HG02938 (cell line): ENCODE measurements around the gene CNTN5.

Source experiments
- ATAC-seq: cut with Tn5 transposase; IDR thresholded peaks from one replicate; pipeline ENCODE4 v1.9.1; 2021; ENCODE audit warnings: mild to moderate bottlenecking, moderate library complexity; ENCODE audit not compliant: unreplicated experiment

Gene CNTN5

DNA sequence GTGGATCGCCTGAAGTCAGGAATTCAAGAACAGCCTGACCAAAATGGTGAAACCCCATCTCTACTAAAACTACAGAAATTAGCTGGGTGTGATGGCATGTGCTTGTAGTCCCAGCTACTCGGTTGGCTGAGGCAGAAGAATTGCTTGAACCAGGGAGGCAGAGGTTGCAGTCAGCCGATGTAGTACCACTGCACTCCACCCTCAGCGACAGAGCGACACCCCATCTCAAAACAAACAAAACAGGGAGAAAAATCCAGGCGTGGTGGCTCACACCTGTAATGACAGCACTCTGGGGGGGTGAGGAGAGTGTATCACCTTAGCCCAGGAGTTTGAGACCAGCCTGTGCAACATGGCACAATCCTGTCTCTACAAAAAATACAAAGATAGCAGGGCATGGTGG, 864.0 kb downstream of the CNTN5 start:
- no peak for ATAC-seq

DNA sequence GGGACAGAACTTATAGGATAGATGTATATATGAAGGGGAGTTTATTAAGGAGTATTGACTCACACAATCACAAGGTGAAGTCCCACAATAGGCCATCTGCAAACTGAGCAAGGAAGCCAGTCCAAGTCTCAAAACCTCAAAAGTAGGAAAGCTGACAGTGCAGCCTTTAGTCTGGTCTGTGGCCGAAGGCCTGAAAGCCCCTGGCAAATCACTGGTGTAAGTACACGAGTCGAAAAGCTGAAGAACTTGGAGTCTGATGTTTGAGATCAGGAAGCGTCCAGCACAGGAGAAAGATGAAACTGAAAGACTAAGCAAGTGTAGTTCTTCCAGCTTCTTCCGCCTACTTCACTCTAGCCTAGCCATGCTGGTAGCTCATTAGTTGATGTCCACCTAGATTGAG, 866.7 kb downstream of the CNTN5 start:
- ATAC-seq = no peak

DNA sequence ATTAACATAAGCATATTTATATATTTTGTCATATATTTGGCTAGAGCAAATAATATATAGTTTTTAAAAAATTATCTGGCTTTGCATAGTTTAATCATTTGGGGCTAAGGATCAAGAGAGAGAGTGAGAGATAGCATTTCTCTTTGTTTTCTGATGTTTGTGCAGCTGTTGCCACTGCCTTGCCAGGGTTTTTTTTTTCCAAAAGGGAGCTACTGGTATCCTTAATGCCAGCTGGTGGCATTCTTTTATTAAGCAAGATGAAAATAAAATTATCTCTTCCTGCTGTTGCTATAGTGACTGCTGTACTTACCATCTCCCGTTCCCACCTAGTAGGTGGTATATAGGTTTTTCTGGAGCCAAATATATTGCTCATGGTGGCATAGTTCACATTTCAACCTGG, 873.1 kb downstream of the CNTN5 start:
- no peak for ATAC-seq

DNA sequence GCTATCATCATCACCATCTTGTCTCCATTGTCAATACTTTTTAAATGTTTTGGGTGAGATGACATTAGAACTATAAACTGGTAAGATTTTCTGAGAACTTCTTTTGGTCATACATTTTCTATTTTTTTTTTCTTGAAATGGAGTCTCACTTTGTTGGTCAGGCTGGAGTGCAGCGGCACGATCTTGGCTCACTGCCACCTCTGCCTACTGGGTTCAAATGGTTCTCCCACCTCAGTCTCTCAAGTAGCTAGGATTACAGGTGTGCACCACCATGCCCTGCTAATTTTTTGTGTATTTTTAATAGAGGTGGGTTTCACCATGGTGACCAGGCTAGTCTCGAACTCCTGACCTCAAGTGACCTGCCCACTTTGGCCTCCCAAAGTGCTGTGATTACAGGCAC, 880.4 kb downstream of the CNTN5 start:
- ATAC-seq = no peak

DNA sequence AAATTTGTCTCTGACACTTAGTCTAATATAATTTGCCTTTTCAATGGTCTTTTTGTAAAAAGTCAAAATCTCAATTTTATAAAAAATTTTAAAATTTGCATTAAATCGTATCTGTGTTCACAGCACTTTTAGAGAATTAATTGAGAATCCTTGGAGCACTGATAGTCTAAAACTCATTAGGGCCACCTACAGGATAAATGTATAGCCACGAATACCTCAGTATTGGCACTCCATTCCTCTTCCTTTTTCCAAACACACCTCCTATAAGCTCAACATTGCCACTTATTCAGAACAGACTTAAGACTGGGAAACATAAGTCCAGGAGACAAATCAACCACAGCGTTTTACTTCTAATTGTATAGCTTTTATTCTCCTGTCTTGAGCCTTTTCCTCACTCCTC, 890.4 kb downstream of the CNTN5 start:
- no peak for ATAC-seq

DNA sequence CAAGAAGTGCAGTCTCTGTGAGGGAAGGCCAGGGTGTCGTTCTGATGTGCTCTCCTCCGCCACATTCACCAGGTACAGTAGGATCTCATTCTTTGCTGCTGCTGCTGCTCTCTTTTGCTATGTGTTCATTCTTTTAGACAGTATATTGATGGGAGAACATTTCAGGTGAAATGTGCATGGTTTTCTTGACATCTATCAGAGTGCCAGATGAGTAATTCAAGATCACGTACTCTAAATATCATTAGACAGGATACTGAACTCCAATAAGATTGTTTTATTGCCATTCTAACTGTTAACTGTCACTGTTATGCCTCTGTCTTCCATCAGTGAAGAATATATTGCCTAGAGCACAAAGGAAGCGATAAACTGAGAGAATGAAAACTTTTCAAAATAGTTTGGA, 895.3 kb downstream of the CNTN5 start:
- ATAC-seq = no peak

DNA sequence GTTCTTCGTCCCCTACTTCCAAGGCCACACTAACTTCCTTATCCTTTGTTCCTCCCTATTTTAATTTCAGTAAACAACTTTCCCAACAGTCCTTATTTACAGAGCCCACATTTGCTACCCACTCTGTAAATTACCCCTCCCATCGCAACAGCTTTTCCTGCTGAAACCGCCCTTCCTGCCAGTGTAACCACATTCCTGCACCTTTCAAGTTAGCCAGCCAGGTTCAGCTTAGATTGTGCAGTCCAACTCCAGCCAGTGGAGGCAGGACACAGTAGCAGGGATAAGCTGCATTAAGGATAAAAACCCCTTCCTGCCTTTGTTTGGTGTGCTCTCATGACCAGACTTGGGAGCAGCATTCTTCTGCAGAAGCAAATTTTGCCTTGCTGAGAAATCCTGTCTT, 898.0 kb downstream of the CNTN5 start:
- ATAC-seq = no peak

DNA sequence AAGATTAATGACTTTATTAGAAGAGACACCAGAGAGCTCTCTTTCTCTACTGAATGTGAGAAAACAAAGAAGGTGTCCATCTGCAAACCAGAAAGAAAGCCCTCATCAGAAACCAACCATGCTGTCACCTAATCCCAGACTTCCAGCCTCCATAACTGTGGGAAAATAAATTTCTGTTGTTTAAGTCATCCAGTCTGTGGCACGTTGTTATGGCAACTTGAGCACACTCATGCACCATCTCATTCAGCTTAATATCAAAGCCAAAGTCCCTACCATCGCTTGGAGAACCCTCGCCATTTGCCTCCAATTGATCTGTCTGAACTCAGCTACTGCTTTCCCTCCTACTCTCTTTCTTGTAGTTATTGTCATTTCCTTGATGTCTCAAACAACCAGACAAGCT, 900.2 kb downstream of the CNTN5 start:
- ATAC-seq = no peak

DNA sequence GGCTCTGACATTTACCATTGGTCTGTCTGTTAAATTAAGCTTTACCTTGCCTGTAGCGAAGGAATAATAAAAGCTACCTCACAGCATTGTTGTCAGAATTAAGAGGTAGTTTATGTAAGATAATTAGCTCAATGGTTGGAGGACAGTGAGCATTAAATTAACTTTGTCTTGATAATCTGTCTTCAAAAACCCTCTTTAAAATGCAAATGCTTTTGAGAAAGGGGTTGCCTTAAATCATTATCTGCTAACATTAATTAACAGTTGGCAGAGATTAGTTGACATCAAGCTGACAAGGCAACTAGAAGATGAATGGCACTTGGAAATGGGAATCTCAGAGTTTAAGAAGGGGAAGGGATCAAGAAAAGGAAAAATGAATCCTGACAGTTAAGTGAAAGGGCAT, 905.2 kb downstream of the CNTN5 start:
- no peak for ATAC-seq

DNA sequence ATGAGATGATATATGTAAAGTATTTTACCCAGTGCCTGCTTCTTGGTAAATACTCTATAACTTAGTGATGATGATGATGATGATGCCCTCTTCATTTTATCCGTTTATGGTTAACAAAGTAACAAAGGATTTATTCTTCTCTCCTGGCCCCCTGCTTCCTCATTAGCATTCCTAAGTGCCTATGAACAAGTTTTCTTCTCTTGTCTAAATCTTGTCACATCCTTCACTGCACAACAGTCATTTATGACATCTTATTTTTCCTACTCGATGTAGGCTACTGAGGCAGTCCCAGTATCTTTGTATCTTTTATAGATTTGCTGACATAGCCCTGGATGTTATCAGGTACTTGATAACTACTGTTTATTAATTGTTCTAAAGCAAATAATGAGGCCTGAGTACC, 911.9 kb downstream of the CNTN5 start:
- no peak for ATAC-seq

DNA sequence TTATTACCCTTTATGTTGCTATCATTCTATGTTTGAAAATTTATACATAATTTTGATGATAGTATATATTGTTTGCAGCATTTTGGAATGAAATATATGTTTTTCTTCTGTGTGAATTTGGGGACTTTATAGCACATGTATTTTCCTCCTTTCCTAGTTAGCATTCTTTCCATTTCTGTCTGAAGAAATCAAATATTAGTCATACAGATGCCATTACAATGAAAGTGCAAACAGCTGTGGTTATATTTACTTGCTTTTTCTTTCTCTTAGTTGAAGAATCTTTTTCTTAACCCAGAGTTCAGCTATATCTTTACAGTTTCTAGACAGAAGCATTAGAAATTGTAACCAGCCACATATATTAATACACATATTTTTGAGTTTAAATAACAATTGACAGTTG, 913.3 kb downstream of the CNTN5 start:
- ATAC-seq = no peak

DNA sequence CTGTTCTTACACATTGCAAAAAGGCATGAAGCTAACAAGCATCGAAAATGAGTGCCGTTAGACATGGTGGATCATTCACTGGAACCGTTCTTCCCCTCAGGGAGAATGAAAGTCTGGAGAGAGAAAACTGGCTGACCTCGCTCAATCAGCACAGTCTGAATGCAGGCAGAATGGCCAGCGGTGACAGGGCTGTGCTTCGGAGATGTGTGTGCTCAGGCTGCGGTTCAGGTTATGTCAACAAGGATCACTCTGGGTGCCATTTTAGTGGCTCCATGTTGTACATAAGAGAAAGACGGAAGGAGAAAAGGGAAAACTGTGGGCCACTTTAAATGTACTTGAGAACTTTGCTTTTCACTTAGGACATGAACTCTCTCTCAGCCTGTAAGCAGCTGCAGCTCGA, 916.6 kb downstream of the CNTN5 start:
- no peak for ATAC-seq

DNA sequence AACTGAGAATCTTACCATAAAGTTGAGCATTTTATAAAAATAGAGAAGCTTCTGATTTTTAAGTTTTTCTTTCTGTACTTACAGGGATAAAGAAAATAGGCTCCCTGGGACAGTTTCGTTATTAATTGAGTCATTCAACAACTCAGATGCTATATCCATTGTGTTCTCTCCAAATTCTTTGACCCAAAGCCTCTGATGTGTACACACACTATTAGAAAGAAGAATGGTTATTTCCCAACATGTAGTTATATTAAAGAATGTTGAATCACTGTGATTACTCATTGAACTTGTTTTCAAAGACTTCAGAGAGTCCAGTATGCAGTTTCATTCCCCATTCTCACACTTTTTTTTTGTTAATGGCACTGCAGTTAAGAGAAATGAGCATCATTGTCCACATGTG, 932.1 kb downstream of the CNTN5 start:
- ATAC-seq = no peak

DNA sequence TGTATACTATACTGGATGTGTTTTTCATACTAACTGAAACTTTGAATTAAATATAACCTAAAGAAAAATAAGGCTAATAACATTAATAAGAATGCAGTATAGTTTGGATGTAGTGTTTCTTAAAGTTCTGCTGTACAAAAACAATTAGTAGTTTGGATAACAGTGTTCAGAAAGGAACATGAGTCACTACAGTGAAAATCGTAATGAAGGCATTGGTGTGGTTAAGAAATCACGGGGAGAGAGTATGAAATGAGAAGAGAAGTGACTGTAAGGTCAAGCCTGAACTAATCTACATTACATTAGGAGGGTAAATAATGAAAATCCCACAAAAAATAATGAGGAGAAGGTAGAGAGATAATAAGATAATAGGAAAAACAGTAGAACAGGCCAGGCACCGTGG, 939.8 kb downstream of the CNTN5 start:
- no peak for ATAC-seq

DNA sequence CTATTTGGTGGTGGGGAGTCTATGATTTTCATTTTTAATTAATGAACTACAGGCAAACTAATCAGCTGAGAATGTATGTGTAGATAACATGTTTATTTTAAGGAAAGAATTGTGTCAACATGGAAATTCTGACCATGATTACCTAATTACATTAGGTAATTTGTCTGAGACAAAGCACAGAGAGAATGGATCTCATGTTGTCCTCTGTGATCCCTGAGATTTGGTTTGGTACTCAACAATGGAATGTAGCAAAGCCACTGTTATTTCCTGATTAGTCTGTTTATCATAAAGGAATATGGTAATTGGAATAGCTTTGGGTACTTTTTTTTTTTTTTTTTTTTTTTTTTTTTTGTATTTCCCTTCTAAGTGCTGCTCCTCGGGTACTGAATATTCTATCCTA, 947.6 kb downstream of the CNTN5 start:
- ATAC-seq = no peak

DNA sequence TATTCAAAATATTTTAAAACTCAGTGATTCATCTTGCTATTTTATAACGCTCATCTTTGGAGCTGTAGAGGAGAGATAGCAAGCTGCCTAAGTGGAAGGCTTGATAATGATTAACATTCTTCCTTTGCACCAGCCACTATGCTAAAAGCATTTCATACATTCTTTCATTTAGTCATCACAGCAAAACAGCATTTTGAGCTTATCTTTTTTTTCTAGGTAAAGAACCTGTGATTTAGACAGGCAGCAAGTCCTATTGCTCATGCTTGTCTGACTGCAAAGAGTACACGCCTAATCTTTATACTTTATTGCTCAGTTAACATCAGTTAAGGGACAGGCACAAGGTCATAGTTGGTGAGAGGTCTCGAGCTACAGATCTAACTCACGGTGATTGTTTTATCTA, 953.2 kb downstream of the CNTN5 start:
- ATAC-seq = no peak

DNA sequence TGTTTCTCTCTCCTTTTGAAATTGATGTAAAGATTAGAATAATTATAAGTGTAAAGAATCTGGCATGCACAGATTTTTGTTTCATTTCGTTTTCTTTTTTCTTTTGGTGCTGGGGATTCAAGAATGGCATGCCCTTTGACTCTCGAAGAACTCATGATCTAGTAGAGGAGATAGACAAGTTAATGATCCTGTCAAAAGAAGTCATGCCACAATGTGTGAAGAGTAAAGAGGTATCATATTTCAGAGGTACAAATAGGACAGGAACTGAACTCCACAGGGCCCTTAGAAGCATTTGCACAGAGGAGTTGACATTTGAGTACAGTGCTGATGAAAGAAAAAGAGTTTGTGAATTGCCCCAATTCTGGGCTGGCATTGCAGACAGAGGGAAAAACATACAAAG, 958.3 kb downstream of the CNTN5 start:
- ATAC-seq = no peak

DNA sequence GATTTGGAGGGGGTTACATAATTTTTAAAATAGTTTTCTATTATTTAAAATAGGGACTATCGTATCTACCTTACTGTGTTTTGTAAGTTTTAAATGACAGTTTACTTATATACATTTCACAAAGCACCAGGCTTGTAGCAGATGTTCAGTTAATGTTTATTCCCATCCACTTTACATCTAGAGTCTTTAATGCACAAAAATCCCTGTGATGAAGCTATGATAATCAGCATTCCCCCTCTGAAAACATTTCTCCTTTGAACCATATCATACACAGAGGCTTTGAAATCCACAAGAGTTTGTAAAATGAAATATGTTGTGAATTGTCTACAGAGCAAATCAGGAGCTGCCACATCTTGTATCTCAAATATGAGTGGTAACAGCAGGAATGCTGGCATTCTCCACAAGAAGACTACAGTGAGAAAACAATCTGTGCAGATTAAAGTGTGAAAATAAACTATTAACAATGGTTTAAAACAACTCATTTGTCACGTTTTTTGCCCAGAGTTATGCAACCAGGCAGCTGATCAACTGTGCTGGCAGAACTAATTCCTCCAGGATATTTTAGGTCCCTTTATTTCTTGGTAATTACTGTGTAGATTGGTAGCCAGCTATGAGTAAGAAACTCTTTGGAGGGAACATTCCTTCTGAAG, 967.2 kb downstream of the CNTN5 start:
- no peak for ATAC-seq

DNA sequence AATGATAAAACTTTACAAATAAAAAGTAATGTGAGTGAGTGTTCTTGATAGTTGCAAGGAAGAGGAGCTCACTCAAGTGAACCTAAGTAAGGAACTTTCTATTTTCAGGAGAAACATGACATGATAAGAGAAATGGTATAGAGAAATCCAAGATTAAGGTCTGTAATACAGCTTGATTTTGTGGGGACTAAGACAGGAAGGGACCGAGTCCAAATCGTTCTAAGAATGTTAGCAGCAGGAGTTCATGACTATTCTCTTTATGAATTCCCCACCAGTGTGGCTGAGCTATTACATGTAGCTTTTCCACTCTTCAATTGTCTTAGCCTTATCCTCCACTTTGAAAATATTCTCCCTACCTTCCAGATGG, 967.7 kb downstream of the CNTN5 start:
- no peak for ATAC-seq

DNA sequence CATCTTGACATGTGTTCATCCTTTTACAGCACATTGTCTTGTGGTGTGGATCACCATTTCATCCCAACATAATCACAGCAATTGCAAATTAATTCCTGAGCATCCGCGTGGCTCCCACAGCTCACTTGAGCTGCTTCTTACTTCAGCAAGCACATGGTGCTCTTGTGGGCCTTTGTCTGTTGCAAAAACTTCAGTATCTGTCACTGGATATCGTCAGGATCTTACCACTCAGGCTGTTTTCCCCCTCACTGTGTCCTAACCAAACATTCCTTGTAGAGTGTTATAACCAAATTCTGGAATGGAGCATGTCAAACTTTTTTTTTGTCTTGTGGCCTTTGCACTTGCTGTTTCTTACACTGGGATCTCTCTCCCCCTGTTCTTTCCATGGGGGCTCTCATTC, 983.2 kb downstream of the CNTN5 start:
- ATAC-seq = no peak

DNA sequence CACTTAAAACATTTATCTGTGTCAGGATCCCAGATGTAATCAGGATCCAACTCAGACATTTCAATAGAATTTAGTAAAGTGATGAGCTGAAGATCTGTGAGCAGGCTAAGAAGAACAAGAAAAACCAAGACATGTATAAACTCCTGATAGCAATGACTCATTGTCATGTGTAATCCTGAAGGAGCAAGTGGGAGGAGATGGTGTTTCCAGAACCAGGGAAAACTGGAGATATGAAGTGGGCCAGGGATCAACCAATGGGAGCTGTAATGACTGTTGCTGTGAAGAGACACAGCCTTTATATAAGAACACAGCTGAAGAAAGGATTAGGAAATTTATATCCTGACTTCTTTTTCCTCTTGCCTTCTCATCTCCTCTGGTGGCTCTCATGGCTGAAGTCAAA, 983.8 kb downstream of the CNTN5 start:
- ATAC-seq = no peak

DNA sequence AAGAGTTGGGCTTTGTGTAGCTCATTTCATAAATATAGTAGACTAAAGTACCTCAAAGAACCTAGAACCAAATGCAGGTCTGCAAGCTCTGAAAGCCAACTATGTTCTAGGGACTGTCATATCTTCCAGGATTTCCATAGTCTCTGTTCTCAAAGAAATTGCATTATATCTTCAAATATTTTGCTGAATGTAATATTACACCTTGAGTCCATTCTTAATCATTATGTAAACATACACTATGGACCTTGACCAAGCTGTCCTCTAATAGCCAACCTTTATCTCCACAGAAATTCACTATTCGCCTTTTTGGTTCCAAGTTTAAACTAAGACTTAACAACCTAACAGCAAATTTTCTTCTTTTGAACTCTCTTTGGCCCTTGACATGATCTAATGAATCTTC, 987.7 kb downstream of the CNTN5 start:
- ATAC-seq = no peak

DNA sequence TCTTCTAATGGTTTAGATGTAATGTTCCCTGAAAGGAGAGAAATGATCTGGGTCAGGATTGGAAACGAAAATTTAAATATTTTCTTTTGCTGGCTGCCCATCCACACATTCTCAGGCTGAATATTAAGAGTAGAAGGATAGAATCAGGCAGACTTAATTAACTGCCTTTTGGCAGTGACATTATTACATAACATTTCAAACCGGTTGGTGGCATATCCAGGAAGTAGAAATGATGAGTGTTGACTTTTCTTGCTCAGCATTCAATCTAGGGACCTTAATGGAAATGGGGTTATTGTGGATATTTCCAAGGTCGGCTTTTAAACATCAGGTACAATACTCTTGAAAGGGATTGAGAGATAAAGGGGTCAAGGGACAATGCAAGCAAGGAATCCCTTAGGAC, 989.0 kb downstream of the CNTN5 start:
- ATAC-seq = no peak

DNA sequence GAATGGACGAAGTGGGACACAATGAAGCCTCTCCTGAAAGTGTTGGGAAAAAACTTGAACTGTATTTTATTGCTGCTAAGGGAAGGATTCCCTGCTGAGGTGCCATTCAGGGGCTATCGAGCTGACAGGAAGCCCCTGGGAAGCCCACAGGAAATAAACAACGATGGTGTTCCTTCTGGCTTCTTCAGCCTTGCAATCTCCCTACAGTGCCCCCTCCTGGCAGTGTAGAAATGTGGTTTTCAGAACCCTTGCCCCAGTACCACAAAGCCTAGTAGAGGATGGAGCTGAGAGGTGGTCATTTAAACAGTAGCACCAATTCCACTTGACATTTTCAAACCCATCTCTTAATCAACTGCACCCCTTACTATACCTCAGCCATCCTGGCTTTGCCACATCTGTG, 989.6 kb downstream of the CNTN5 start:
- no peak for ATAC-seq
